Islet precursor cell (in vitro differentiated cells): ENCODE measurements around the gene GOLGA6D.
"Not testable (repeated sequence)": the region's sequence is repeated elsewhere in the genome, so short reads cannot be mapped to it uniquely, and the experiment has no call there.

ENCODE experiments used
- DNase-seq: peaks from one replicate; pipeline ENCODE4 v3.0.0-alpha.2; 2018

GOLGA6D gene

GRCh38 chr15:75335313-75335704 is 52.7 kb downstream of the GOLGA6D start:
- no peak for DNase-seq

- peak; percentile 97 for DNase-seq
Observed at GRCh38 chr15:75335705-75336355, 53.2 kb downstream of the GOLGA6D start, which contains the start of gene COMMD4. Gene COMMD4 (plus strand): TSS chr15:75336063. CDS start chr15:75336090, 27 bp downstream.

GRCh38 chr15:75338661-75339240 is 56.1 kb downstream of the GOLGA6D start:
- no peak for DNase-seq

- DNase-seq: no peak
Observed at GRCh38 chr15:75339531-75340240, 57.1 kb downstream of the GOLGA6D start.

- peak; percentile 54 for DNase-seq
Observed at GRCh38 chr15:75342221-75342620, 59.6 kb downstream of the GOLGA6D start.

- not testable (repeated sequence) for DNase-seq
Observed at GRCh38 chr15:75343953-75344352, 61.3 kb downstream of the GOLGA6D start.
